Loucy (cell line): ENCODE measurements around the gene RTN3.

Source experiments
- H2AFZ ChIP-seq: fragments of 200-600 bp; sonication (generic); 2 replicates; pipeline ENCODE4 v1.6.0; 2016; ENCODE audit warnings: antibody characterized with exemption, mild to moderate bottlenecking, low read length, moderate library complexity
- H3F3A ChIP-seq: fragments of 200-600 bp; 2 replicates; pipeline ENCODE4 v1.6.0; 2016; ENCODE audit warnings: antibody characterized with exemption, low read depth, mild to moderate bottlenecking
- H3K27me3 ChIP-seq: fragments of 200-600 bp; sonication (generic); 2 replicates; pipeline ENCODE4 v1.6.1; 2014; ENCODE audit warnings: low read length, mild to moderate bottlenecking; ENCODE audit not compliant: insufficient read depth, poor library complexity, severe bottlenecking
- H3K36me3 ChIP-seq: fragments of 200-600 bp; sonication (generic); 2 replicates; pipeline ENCODE4 v1.6.1; 2016; ENCODE audit warnings: low read length; ENCODE audit not compliant: insufficient read depth
- H3K4me1 ChIP-seq: fragments of 200-600 bp; sonication (generic); 2 replicates; pipeline ENCODE4 v1.5.1; 2014; ENCODE audit warnings: low read length, mild to moderate bottlenecking; ENCODE audit not compliant: insufficient read depth, poor library complexity, severe bottlenecking
- H3K4me2 ChIP-seq: fragments of 200-600 bp; sonication (generic); 2 replicates; pipeline ENCODE4 v1.6.0; 2014; ENCODE audit warnings: antibody characterized with exemption, low read length, low read depth, mild to moderate bottlenecking; ENCODE audit not compliant: poor library complexity, severe bottlenecking
- H3K4me3 ChIP-seq: fragments of 200-600 bp; sonication (generic); 2 replicates; pipeline ENCODE4 v1.5.1; 2014; ENCODE audit warnings: low read length, mild to moderate bottlenecking, mixed read lengths; ENCODE audit not compliant: poor library complexity, severe bottlenecking
- H3K79me2 ChIP-seq: fragments of 200-600 bp; sonication (generic); 2 replicates; pipeline ENCODE4 v1.6.1; 2014; ENCODE audit warnings: low read length; ENCODE audit not compliant: insufficient read depth
- H3K9ac ChIP-seq: fragments of 200-600 bp; sonication (generic); 2 replicates; pipeline ENCODE4 v1.6.0; 2014; ENCODE audit warnings: mild to moderate bottlenecking, low read depth, low read length, moderate library complexity; ENCODE audit not compliant: poor library complexity, severe bottlenecking
- H3K9me2 ChIP-seq: fragments of 200-600 bp; sonication (generic); replicated peaks from 2 replicates; pipeline ENCODE4 v1.6.1; 2016; ENCODE audit warnings: low read depth, low read length, mixed read lengths
- H3K9me3 ChIP-seq: fragments of 200-600 bp; sonication (generic); 2 replicates; pipeline ENCODE4 v1.6.1; 2014; ENCODE audit warnings: mild to moderate bottlenecking, antibody characterized with exemption, low read length, low read depth; ENCODE audit not compliant: insufficient read depth
- H4K20me1 ChIP-seq: fragments of 200-600 bp; sonication (generic); 2 replicates; pipeline ENCODE4 v1.6.0; 2014; ENCODE audit warnings: antibody characterized with exemption, low read length, mild to moderate bottlenecking; ENCODE audit not compliant: insufficient read depth, poor library complexity, severe bottlenecking
- CTCF ChIP-seq: fragments of 200-600 bp; sonication (generic); conservative IDR thresholded peaks from 2 replicates; pipeline ENCODE4 v1.5.1; 2014; ENCODE audit warnings: mild to moderate bottlenecking, antibody characterized with exemption, low read length
- EZH2phosphoT487 ChIP-seq: fragments of 200-600 bp; IDR thresholded peaks from 2 replicates; pipeline ENCODE4 v1.6.1; 2018; ENCODE audit warnings: antibody characterized with exemption, mild to moderate bottlenecking, moderate library complexity, borderline replicate concordance

Gene RTN3

GRCh38 chr11:63666874-63667273 is 14.4 kb upstream of the RTN3 start:
- no peaks in the 10 kb centered on the region for H3K27me3 ChIP-seq
- peak overlapping the region; percentile 22 for H3K4me3 ChIP-seq
- no peaks in the 10 kb centered on the region for H3K36me3 ChIP-seq
- H2AFZ ChIP-seq: no peak overlapping the region
- no peak for TF ChIP-seq EZH2phosphoT487
- no peak for TF ChIP-seq CTCF
- H3K9ac ChIP-seq: no peak overlapping the region
- no peaks in the 10 kb centered on the region for H3K9me3 ChIP-seq
- peaks cover 83% of the 10 kb centered on the region for H4K20me1 ChIP-seq
- no peaks in the 10 kb centered on the region for H3F3A ChIP-seq
- peaks cover 50% of the 10 kb centered on the region for H3K4me1 ChIP-seq
- H3K4me2 ChIP-seq: peak overlapping the region; percentile 81
- H3K79me2 ChIP-seq: peaks cover 92% of the 10 kb centered on the region
- H3K9me2 ChIP-seq: no peaks in the 10 kb centered on the region

- Histone ChIP-seq H3K4me3 (peak overlapping the region; percentile 78), H3K27me3 (no peaks in the 10 kb centered on the region), H4K20me1 (peaks cover 70% of the 10 kb centered on the region), H3K4me1 (peaks cover 53% of the 10 kb centered on the region), H3K36me3 (no peaks in the 10 kb centered on the region), H3K9me3 (no peaks in the 10 kb centered on the region), H3K4me2 (peak overlapping the region; percentile 81), H3K79me2 (peaks cover 79% of the 10 kb centered on the region), H3K9me2 (no peaks in the 10 kb centered on the region), H3K9ac (peak overlapping the region; percentile 47), H3F3A (no peaks in the 10 kb centered on the region), H2AFZ (no peak overlapping the region)
- TF ChIP-seq CTCF: no peak
- TF ChIP-seq EZH2phosphoT487: no peak
Observed at GRCh38 chr11:63667995-63668795, 13.1 kb upstream of the RTN3 start.

- Histone ChIP-seq H2AFZ (no peak overlapping the region), H3K9me3 (no peaks in the 10 kb centered on the region), H3K36me3 (no peaks in the 10 kb centered on the region), H3F3A (no peaks in the 10 kb centered on the region), H3K9me2 (no peaks in the 10 kb centered on the region), H3K4me1 (peaks cover 49% of the 10 kb centered on the region), H3K4me2 (peak overlapping the region; percentile 81), H3K9ac (peak overlapping the region; percentile 95), H3K4me3 (peak overlapping the region; percentile 78), H3K27me3 (no peaks in the 10 kb centered on the region), H3K79me2 (peaks cover 60% of the 10 kb centered on the region), H4K20me1 (peaks cover 53% of the 10 kb centered on the region)
- TF ChIP-seq CTCF (no peak), EZH2phosphoT487 (no peak)
Observed at GRCh38 chr11:63670096-63670432, 11.2 kb upstream of the RTN3 start.
